Memory B cell (primary cell): ENCODE results near the gene CXCL14.

Source experiments
- ATAC-seq: fragments of 150-1000 bp; cut with Tn5 transposase; 2 replicates; pipeline ENCODE4 v1.10.0; 2021; ENCODE audit warnings: low read depth, mild to moderate bottlenecking, moderate library complexity
- DNase-seq, 2 donors: peaks; one replicate each; pipeline ENCODE4 v3.0.0; 2022; ENCODE audit warnings: low spot score in 2 of 2
- H3K27ac Mint-ChIP-seq: one replicate; pipeline ENCODE4 v1.8.0; 2022; ENCODE audit warnings: mild to moderate bottlenecking, moderate library complexity, mixed read lengths
- H3K27me3 Mint-ChIP-seq: one replicate; pipeline ENCODE4 v1.8.0; 2022; ENCODE audit warnings: mixed read lengths
- H3K36me3 Mint-ChIP-seq: one replicate; pipeline ENCODE4 v1.8.0; 2022; ENCODE audit warnings: mild to moderate bottlenecking, mixed read lengths
- H3K4me1 Mint-ChIP-seq: one replicate; pipeline ENCODE4 v1.8.0; 2022; ENCODE audit warnings: mixed read lengths
- H3K4me3 Mint-ChIP-seq: one replicate; pipeline ENCODE4 v1.8.0; 2022; ENCODE audit warnings: mild to moderate bottlenecking, moderate library complexity, mixed read lengths
- H3K9me3 Mint-ChIP-seq: one replicate; pipeline ENCODE4 v1.8.0; 2022; ENCODE audit warnings: mixed read lengths

The CXCL14 gene

DNA sequence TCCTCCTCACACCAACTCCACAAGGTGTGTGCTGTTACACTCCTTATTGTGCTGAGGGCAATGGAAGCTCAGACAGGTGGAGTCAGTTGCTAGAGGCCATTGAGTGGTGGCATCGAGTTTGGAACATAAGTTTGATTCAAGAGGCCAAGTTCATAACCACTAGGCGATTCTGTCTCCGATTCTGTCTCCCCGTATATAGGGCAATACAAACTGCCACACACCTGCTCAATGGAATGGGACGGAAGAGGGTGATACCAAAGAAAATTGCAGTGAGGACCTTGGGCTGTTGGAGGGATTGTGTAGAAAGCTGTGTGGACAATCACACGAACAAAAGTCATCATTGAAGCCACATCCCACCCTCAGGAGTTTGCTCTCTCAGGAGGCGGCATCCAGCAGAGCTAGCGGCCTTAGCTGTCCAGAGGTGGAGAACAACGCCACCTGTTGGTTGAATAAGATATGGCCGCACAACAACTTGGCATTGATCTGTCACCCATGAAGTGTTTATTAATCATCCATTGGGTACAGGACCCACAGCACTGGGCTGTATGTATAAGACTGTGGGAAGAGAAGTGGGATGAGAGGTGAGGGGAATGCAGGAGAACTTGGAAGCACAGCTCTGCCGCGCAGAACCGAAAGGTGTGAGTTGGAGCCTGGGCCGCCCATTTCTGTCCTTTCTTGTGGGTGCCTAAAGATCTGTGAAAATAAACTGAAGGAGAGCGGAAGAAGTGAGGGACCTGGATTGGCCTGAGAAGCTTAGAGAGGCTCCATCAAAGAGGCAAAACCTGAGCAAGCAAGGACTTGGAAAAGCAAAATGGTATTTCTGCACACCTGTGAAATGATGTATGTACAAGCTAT lies 27.0 kb downstream of the CXCL14 start:
- ATAC-seq, result peak; percentile 51

DNA sequence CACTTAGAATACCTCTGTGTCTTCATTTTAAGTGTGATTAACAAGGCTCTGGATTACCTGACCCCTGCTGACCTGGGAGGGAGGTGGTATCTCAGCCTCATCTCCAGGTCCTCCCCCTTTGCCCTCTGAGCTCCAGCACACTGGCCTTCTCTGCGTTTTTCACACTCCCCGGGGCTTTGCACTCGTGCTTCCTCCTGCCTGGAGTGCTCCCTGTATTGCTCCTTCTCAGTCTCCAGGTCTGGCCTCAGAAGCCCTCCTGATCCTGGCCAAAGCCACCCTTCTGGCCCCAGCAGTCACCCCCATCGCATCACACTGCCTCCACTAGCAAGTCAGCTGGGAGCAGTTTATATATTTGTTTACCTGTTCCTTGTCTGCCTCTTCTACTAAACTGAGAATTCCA lies 29.4 kb downstream of the CXCL14 start:
- H3K4me3 Mint-ChIP-seq, result no peak overlapping the region
- H3K27ac Mint-ChIP-seq, result no peak overlapping the region
- peaks cover 30% of the 10 kb centered on the region for H3K27me3 Mint-ChIP-seq
- DNase-seq, result no peak
- no peak for ATAC-seq
- no peaks in the 10 kb centered on the region for H3K36me3 Mint-ChIP-seq
- no peaks in the 10 kb centered on the region for H3K9me3 Mint-ChIP-seq
- H3K4me1 Mint-ChIP-seq, result no peaks in the 10 kb centered on the region

More for the DNA sequence above, 27.0 kb downstream of the CXCL14 start:
- peak; percentile 20 to 29 for DNase-seq
- H3K27ac Mint-ChIP-seq, result no peak overlapping the region
- no peak overlapping the region for H3K4me3 Mint-ChIP-seq
- peaks cover 1% of the 10 kb centered on the region for H3K36me3 Mint-ChIP-seq
- no peaks in the 10 kb centered on the region for H3K4me1 Mint-ChIP-seq
- peaks cover 37% of the 10 kb centered on the region for H3K27me3 Mint-ChIP-seq
- peaks cover 5% of the 10 kb centered on the region for H3K9me3 Mint-ChIP-seq

DNA sequence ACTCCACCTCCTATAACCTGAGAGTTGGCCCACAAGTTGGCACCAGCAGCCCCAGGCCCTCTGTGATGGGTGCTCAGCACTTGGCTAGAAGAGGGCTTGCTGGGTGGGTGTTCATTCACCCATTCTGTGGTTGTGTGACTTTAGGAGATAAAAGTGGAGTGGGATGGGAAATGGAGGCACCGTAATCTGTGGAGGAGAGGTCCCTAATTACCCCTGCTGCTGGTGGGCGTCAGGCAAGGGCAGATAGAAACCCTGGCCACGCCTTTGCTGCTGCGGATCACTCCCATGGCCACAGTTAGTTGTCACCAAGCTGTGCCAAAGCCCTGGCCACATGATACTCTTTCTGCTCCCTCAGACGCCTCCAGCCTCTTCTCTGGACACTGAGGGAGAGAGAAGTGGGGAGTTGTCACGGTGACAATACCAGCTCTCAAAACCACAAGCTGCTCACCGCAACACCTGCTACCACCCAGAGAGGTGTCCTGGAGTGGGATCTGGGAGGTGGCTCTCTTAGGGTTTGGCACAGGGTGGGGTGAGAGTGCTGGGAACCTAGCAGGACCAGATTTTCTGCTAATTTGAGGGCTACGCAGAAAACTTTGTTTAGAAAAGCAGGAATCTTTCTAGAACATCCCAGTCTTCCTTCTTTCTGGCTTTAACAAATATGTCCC lies 31.1 kb downstream of the CXCL14 start:
- Mint-ChIP-seq H3K27me3 (peaks cover 29% of the 10 kb centered on the region), H3K27ac (no peak overlapping the region)

DNA sequence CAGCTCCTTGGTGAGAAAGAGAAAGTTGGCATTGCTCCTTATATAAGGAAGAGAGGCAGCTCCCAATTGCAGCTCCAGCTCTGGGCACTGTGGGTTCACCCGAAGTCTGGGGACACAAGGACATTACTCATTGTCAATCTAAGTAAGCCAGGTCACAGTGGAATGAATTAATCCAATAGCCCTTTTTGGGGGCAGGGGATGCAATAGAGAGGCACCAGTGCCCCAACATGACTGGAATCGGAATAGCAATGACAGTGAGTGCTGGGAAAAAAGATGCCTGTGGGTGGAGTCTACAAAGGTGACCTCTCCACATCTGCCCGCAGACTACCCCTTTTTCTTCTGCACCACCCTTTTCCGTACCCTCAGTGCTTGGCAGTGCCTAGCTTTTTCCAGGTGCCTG lies 31.9 kb downstream of the CXCL14 start:
- no peaks in the 10 kb centered on the region for H3K36me3 Mint-ChIP-seq
- ATAC-seq (no peak), DNase-seq (no peak)
- H3K27me3 Mint-ChIP-seq, result peaks cover 29% of the 10 kb centered on the region
- H3K27ac Mint-ChIP-seq, result no peak overlapping the region
- H3K4me3 Mint-ChIP-seq, result no peak overlapping the region
- peaks cover 7% of the 10 kb centered on the region for H3K4me1 Mint-ChIP-seq
- no peaks in the 10 kb centered on the region for H3K9me3 Mint-ChIP-seq

More for the DNA sequence above, 31.1 kb downstream of the CXCL14 start:
- ATAC-seq (no peak), DNase-seq (no peak)
- H3K4me3 Mint-ChIP-seq, result no peak overlapping the region
- H3K36me3 Mint-ChIP-seq, result no peaks in the 10 kb centered on the region
- peaks cover 7% of the 10 kb centered on the region for H3K4me1 Mint-ChIP-seq
- H3K9me3 Mint-ChIP-seq, result no peaks in the 10 kb centered on the region

DNA sequence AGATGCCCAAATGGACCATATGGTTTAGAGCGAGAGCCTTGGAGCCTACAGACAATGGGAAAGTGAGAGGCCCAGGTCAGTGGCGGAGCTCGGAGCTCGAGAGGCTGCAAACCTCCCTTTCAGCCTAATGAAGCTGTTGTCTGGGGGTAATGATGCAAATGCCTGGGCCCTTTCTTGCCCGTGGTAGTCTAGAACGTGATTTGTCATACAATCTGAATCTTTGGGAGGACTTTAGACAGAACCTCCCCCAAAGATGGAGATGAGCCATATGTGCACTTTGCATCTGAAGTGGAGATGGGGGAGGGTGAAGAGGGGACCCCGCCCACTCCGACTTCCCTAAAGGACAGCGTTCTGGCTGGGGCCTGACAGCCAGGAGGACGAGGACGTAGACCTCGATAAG lies 32.7 kb downstream of the CXCL14 start:
- Mint-ChIP-seq H3K4me3 (no peak overlapping the region), H3K27me3 (peaks cover 29% of the 10 kb centered on the region), H3K27ac (no peak overlapping the region), H3K4me1 (peaks cover 7% of the 10 kb centered on the region), H3K9me3 (no peaks in the 10 kb centered on the region), H3K36me3 (no peaks in the 10 kb centered on the region)
- no peak for ATAC-seq
- no peak for DNase-seq

DNA sequence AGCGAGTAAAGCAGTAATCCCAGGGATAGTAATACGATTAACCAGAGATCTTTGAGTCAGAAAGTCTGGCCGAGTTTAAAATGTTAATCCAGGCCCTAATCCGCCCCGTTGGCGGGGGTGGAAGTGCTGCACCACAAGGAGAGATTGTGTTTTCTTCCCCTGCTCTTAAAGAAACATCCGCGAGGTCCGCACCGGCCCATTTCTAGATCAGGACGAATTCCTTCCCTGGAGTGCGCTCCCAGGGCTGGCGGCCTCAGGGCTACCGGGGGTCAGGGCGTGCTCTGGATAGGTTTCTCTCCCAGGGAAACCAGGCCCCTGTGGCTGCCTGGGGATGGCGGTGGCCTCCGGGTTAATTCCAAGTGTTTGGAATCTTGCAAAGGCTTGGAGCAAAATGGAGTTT lies 33.7 kb downstream of the CXCL14 start:
- DNase-seq (no peak), ATAC-seq (no peak)
- Mint-ChIP-seq H3K4me3 (no peak overlapping the region), H3K27me3 (peaks cover 31% of the 10 kb centered on the region), H3K9me3 (no peaks in the 10 kb centered on the region), H3K36me3 (no peaks in the 10 kb centered on the region), H3K27ac (no peak overlapping the region), H3K4me1 (peaks cover 7% of the 10 kb centered on the region)

- Mint-ChIP-seq H3K4me3 (peak overlapping the region; percentile 93), H3K27ac (no peak overlapping the region), H3K4me1 (peaks cover 7% of the 10 kb centered on the region), H3K36me3 (no peaks in the 10 kb centered on the region), H3K27me3 (peaks cover 28% of the 10 kb centered on the region), H3K9me3 (no peaks in the 10 kb centered on the region)
- ATAC-seq, result peak; percentile 26
- DNase-seq, result no peak
These were observed 35.1 kb downstream of the CXCL14 start for GRCh38 chr5:135543485-135544304.

- DNase-seq (no peak), ATAC-seq (no peak)
- peaks cover 28% of the 10 kb centered on the region for H3K27me3 Mint-ChIP-seq
- no peaks in the 10 kb centered on the region for H3K9me3 Mint-ChIP-seq
- H3K36me3 Mint-ChIP-seq, result no peaks in the 10 kb centered on the region
- H3K4me3 Mint-ChIP-seq, result peak overlapping the region; percentile 67
- H3K27ac Mint-ChIP-seq, result no peak overlapping the region
- H3K4me1 Mint-ChIP-seq, result peaks cover 7% of the 10 kb centered on the region
These were observed 35.7 kb downstream of the CXCL14 start for GRCh38 chr5:135543001-135543484.

GRCh38 chr5:135541807-135542502 lies 36.8 kb downstream of the CXCL14 start:
- no peaks in the 10 kb centered on the region for H3K36me3 Mint-ChIP-seq
- no peak overlapping the region for H3K4me3 Mint-ChIP-seq
- no peak for DNase-seq
- no peak for ATAC-seq
- H3K27ac Mint-ChIP-seq, result no peak overlapping the region
- peaks cover 27% of the 10 kb centered on the region for H3K27me3 Mint-ChIP-seq
- H3K4me1 Mint-ChIP-seq, result peaks cover 7% of the 10 kb centered on the region
- H3K9me3 Mint-ChIP-seq, result no peaks in the 10 kb centered on the region

DNA sequence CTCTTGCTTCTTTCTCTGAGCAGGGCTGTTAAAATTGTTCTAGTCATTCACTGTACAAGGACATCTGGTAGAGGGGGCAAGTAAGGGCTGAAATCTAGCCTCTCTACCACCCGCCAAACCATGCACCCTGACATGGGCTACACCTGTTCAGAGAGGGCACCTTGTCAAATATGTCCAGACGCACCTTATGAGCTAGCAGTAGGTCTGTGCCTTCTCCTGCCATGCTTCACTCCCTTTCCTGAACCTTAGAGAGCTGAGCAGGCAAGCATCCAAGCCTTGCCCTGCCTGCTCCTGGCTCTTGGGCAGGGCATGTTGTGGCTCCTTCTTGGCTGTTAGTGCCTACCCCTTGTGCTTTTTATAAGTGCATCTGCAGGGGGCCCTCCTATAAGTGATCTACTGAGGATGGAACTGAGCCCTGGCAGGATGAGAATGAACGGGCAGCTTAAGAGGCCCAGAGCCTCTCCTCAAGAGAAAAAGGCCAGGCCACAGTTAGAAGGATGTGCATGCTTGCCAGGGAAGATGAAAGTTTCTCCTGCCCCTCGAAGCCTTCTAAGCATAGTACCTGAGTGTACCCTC lies 39.3 kb downstream of the CXCL14 start:
- no peaks in the 10 kb centered on the region for H3K36me3 Mint-ChIP-seq
- no peak overlapping the region for H3K27ac Mint-ChIP-seq
- no peak overlapping the region for H3K4me3 Mint-ChIP-seq
- DNase-seq, result no peak
- H3K9me3 Mint-ChIP-seq, result no peaks in the 10 kb centered on the region
- H3K4me1 Mint-ChIP-seq, result peaks cover 8% of the 10 kb centered on the region
- no peak for ATAC-seq
- peaks cover 33% of the 10 kb centered on the region for H3K27me3 Mint-ChIP-seq

DNA sequence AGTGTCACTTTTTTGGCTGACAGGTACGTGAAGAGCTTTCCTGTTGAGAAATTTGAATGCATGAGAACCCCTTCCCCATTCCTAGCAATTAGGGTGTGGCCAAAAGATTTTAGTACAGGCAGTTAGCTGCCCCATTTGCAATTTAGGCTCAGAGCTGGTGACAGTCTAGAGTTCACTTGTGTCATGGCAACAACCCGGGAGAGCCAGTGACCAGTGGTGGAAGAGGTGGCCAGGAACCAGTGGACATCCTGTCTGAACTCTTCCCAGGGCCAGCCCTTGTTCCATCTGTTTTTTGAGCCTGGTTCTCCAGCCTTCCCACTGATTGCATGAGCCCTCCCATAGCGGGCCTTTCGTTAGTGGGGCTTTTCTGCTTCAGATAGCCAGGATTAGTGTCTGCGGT lies 40.5 kb downstream of the CXCL14 start:
- no peak overlapping the region for H3K27ac Mint-ChIP-seq
- no peak overlapping the region for H3K4me3 Mint-ChIP-seq
- peaks cover 6% of the 10 kb centered on the region for H3K4me1 Mint-ChIP-seq
- H3K9me3 Mint-ChIP-seq, result no peaks in the 10 kb centered on the region
- no peak for DNase-seq
- no peaks in the 10 kb centered on the region for H3K36me3 Mint-ChIP-seq
- no peak for ATAC-seq
- peaks cover 40% of the 10 kb centered on the region for H3K27me3 Mint-ChIP-seq

- Mint-ChIP-seq H3K4me1 (peaks cover 4% of the 10 kb centered on the region), H3K27ac (no peak overlapping the region), H3K27me3 (peaks cover 44% of the 10 kb centered on the region), H3K9me3 (no peaks in the 10 kb centered on the region), H3K36me3 (no peaks in the 10 kb centered on the region), H3K4me3 (no peak overlapping the region)
- DNase-seq (no peak), ATAC-seq (no peak)
These were observed 41.0 kb downstream of the CXCL14 start for GRCh38 chr5:135537745-135538144.

- H3K27ac Mint-ChIP-seq, result no peak overlapping the region
- no peak overlapping the region for H3K4me3 Mint-ChIP-seq
- peaks cover 45% of the 10 kb centered on the region for H3K27me3 Mint-ChIP-seq
- H3K36me3 Mint-ChIP-seq, result no peaks in the 10 kb centered on the region
- ATAC-seq, result no peak
- no peak for DNase-seq
- no peaks in the 10 kb centered on the region for H3K9me3 Mint-ChIP-seq
- peaks cover 4% of the 10 kb centered on the region for H3K4me1 Mint-ChIP-seq
These were observed 41.5 kb downstream of the CXCL14 start for GRCh38 chr5:135537271-135537670.
